ENCODE data around the gene ZNF668. TPM values are rescaled to one million over a fixed set of nuclear protein-coding genes. Genes with fewer than 3 reads are reported as not detected.

Gene ZNF668
- total RNA-seq, 2 donors from 2014 or later = 14.5 to 32.7 TPM

DNA sequence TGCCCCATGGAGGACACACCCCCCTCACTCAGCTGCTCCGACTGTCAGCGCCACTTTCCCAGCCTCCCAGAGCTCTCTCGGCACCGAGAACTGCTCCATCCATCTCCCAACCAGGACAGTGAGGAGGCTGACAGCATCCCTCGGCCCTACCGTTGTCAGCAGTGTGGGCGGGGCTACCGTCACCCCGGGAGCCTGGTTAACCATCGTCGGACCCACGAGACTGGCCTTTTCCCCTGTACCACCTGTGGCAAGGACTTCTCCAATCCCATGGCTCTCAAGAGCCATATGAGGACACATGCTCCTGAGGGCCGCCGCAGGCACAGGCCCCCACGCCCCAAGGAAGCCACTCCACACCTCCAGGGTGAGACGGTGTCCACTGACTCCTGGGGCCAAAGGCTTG lies 2.3 kb upstream of the ZNF668 start:
- Mint-ChIP-seq H3K36me3 (peaks cover 28 to 34% of the 10 kb centered on the region in 2 donors), H3K9me3 (no peaks in the 10 kb centered on the region), H3K27ac (peak overlapping the region; percentile 87 to 99)
- no peak for ATAC-seq
- DNase-seq (ENCODE audit: low spot score in 2 of 2) = no peak

DNA sequence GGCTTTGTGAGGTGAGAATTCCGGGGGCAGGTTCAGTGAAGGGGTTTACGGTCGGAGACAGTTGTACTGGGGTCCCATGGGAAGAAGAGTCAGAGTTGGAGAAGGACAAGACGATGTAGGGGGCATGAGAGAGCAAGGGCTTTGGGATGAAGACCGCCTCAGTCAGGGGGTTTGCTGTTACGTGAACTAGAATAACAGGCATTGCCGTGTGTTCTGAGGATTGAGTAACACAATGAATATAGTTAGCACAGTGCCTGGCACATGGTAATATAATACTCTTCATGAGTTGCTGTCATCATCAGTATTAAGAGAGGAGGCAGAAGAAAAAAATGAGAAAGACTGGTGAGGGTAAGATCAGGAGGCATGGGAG lies 759 bp upstream of the ZNF668 start:
- peaks cover 28 to 34% of the 10 kb centered on the region in 2 donors for H3K36me3 Mint-ChIP-seq
- no peaks in the 10 kb centered on the region for H3K9me3 Mint-ChIP-seq
- DNase-seq (ENCODE audit: low spot score in 2 of 2) = no peak
- H3K27ac Mint-ChIP-seq = peak overlapping the region; percentile 98 to 99
- ATAC-seq = no peak

DNA sequence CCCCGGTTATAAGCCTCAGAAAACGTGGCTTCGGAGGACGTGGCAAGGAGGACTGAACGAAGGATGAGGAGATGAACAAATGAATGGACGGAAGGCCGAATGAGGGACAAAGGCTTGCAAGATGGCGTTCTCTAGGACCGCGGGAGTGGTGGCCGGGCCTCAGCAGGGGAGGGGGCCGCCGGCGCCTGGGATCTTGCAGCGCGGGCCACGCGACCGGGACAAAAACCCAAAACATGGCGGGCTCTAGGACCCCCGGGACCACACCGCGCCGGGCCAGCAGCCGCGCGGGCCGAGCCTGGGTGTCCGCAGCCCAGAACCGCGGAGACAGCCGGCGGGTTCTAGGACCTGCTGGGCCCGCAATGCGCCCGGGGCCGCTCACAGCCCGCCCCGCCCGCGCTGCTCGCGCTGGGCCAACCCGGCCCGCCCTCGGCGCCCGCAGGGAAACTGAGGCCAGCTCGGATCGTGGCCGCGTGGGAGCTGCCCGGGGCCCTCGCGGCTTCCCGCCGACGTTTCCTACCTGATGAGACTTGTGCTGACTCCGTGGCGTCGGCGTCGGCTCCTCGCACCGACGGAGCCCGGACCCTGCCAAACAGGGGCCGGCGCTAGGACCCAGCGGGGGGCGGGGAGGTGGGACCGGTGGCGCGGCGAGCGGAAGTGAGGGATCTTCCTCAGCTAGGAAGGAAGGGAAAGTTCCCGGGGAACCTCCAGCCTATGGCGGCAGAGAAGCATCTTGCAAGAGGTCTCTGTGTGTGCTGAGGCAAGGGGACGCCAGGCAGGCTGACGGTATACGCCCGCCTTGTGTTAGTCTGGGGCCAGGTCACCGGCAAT lies 684 bp downstream of the ZNF668 start:
- ATAC-seq (peak; percentile 49 to 75), DNase-seq (ENCODE audit: low spot score in 2 of 2) (peak; percentile 80 to 88)
- no peaks in the 10 kb centered on the region for H3K9me3 Mint-ChIP-seq
- peak overlapping the region; percentile 99 for H3K27ac Mint-ChIP-seq
- peaks cover 28 to 34% of the 10 kb centered on the region in 2 donors for H3K36me3 Mint-ChIP-seq

DNA sequence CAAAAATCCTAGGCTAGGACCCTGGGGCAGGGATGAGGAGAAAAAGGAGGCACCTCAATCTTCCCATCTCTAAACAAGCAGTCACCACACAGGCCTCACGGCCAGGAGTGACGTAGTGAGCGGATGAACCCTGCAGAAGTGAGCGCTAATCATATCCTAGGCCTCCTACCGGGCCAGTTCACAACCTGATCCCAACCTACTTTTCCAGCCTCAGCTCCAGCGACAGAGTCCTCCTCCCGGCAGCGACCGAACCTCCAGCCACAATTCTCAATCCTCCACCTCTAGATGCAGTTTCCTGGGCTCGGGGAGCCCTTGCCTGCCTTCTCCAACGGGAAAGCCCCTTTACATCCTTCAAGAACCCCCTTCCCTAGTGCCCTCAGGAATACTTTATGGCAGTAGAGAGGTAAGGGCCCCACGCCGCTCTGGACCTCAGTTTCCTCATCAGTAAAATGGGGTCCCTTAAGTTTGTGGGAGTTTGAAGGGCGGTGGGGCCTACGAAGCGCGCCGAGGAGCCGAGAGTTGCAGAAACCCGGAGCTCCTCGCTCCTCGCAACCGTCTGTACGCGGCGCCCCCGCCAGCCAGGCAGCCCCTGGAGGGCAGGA lies 1.4 kb downstream of the ZNF668 start:
- Mint-ChIP-seq H3K36me3 (peaks cover 22 to 27% of the 10 kb centered on the region in 2 donors), H3K27ac (peak overlapping the region; percentile 99), H3K9me3 (no peaks in the 10 kb centered on the region)
- DNase-seq (ENCODE audit: low spot score in 2 of 2) = peak in 1 of 2 donors; percentile 35
- ATAC-seq = no peak

DNA sequence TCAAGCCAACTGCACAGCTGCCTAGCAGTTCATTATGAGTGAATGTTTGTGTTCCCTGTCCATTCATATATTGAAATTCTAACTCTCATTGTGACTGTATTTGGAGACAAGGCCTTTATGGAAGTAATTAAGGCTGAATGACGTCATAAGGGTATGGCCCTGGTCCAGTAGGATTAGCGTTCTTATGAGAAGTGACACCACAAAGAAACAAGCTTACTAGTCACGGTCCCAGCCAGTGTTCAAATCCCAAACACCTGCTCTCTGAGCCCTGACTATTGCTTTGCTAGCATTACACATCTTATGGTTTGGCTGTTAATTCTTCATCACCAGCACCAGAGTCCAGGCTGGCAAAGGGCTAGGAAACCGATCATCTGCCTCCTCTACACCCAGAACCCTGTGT lies 2.2 kb downstream of the ZNF668 start:
- Mint-ChIP-seq H3K27ac (peak overlapping the region; percentile 99), H3K9me3 (no peaks in the 10 kb centered on the region), H3K36me3 (peaks cover 22 to 25% of the 10 kb centered on the region in 2 donors)
- no peak for ATAC-seq
- no peak for DNase-seq (ENCODE audit: low spot score in 2 of 2)

DNA sequence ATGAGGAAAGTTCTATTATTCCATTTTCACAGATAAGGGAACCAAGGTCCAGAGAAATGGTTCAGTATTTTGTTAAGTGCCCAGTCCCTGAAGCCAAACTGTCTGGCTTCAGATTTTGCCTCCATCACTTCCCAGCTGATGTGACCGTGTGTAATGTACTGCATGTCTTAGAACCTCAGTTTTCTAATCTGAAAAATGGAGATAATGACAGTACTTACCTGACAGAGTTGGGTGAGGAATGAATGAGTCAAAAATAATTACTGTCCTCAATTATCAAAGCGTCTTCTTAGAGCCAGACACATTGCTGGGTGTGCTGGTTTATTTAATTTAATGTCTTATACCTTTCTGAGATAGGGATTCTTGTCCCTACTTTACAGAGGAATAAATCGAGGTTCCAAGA lies 6.7 kb downstream of the ZNF668 start:
- H3K27ac Mint-ChIP-seq = no peak overlapping the region
- peaks cover 19 to 27% of the 10 kb centered on the region in 2 donors for H3K36me3 Mint-ChIP-seq
- ATAC-seq (no peak), DNase-seq (ENCODE audit: low spot score in 2 of 2) (no peak)
- no peaks in the 10 kb centered on the region for H3K9me3 Mint-ChIP-seq

DNA sequence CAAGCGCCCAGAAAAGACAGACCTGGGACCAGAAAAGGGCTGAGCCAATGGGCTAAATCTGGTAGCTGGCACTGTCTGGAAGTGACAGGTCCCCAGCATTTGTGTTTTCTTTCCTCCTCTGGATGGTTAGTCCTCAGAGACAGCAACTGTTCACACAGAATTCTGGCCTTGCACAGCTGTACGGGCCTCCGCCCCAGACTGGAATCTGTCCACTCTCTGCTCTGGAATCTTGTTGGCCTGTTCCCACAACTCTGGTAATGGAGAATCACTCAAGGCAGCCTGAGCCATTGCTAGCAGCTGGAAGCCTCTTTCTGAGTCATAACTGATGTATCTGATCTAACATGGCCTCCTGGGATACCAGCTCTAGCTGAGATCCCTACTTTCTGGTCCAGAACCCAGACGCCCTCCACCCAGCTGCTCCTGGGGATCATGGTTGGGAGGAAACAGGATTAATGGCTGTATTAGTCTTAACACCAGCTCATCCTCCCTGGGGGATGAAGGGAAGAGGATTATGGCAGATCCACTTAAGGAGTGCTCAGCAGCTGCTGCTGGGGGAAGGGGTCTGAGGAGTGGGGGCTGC lies 9.1 kb downstream of the ZNF668 start:
- Mint-ChIP-seq H3K27ac (peak overlapping the region; percentile 64 to 90), H3K36me3 (peaks cover 20 to 21% of the 10 kb centered on the region in 2 donors)
- peak; percentile 37 to 46 for ATAC-seq

DNA sequence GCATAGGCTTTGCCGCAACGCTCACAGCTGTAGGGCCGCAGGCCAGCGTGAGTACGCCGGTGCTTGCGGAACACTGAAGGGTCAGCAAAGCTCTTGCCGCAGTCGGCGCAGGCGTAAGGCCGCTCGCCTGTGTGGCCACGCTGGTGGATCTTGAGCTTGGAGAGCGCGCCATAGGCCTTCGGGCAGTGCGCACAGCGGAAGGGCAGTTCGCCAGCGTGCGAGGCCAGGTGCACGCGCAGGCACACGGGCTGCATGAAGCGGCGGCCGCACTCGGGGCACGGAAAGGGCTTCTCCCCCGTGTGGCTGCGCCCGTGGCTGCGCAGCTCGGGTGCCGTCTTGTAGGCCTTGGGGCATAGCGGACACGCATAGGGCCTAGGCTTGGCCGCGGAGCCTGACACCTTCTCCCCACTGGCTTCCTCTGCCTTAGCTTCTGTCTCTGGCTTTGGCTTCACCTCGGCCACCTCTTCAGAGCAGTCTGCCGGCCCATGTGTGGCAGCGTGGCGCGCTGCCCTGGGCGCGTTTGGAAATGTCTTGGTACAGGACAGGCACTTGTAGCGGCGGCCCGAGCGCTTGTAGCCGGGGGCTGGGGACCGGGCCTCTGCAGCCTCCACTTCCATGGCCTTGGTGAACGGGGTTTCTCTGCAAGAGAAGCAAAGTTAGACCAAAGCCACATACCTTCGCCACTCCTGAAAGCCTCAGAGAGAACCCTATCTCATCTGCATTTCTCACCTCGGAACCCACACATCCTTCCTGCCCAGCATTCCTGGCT lies 10.0 kb downstream of the ZNF668 start:
- Mint-ChIP-seq H3K36me3 (peaks cover 20 to 21% of the 10 kb centered on the region in 2 donors), H3K27ac (peak overlapping the region; percentile 64 to 90), H3K9me3 (no peaks in the 10 kb centered on the region)
- DNase-seq (ENCODE audit: low spot score in 2 of 2) (no peak), ATAC-seq (peak; percentile 27 to 66)

More for the DNA sequence above, 9.1 kb downstream of the ZNF668 start:
- DNase-seq (ENCODE audit: low spot score in 2 of 2) = no peak
- no peaks in the 10 kb centered on the region for H3K9me3 Mint-ChIP-seq

DNA sequence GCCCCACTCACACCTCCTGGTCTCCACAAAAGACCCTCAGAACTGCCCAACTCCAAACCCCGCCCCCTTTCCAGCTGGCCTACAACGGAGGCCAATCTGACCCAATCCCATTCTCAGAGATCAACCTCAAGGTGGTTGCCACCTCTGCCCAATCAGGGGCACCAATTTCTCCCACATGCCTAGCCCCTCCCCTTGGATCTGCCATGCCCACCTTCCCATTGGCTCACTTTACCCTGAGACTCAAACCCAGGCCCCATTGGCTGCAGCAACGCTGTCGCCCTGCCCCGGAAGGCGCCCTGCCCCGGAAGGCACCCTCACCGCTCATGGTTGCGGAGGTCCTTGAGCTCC lies 10.6 kb downstream of the ZNF668 start:
- ATAC-seq (no peak), DNase-seq (ENCODE audit: low spot score in 2 of 2) (no peak)
- Mint-ChIP-seq H3K27ac (peak overlapping the region in 1 of 2 donors; percentile 44), H3K36me3 (peaks cover 20 to 21% of the 10 kb centered on the region in 2 donors), H3K9me3 (no peaks in the 10 kb centered on the region)

DNA sequence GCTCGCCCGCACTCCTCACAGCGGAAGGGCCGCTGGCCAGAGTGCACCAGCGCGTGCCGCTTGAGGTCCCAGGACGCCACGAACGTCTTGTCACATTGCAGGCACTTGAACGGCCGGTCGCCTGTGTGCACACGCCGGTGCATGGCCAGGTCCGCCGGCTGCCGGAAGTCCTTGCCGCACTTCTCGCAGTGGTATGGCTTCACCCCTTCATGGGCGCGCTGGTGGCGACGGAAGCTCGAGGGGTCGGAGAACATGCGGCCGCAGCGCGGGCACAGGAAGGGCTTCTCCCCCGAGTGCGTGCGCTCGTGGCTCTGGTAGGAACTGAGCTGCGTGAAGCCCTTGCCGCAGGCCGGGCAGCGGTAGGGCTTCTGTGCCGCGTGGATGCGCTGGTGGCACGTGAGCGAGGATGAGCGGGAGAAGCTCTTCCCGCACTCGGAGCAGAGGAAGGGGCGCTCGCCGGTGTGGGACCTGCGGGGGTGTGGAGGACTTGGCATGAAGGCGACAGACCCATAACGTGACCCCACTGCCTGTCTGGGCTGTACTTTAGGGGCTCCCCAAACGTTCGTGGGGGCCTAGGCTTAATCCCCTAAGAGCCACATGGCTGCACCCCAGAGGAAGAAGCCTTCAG lies 12.1 kb downstream of the ZNF668 start:
- Mint-ChIP-seq H3K9me3 (no peaks in the 10 kb centered on the region), H3K27ac (no peak overlapping the region), H3K36me3 (peaks cover 20 to 21% of the 10 kb centered on the region in 2 donors)
- ATAC-seq = no peak
- no peak for DNase-seq (ENCODE audit: low spot score in 2 of 2)

DNA sequence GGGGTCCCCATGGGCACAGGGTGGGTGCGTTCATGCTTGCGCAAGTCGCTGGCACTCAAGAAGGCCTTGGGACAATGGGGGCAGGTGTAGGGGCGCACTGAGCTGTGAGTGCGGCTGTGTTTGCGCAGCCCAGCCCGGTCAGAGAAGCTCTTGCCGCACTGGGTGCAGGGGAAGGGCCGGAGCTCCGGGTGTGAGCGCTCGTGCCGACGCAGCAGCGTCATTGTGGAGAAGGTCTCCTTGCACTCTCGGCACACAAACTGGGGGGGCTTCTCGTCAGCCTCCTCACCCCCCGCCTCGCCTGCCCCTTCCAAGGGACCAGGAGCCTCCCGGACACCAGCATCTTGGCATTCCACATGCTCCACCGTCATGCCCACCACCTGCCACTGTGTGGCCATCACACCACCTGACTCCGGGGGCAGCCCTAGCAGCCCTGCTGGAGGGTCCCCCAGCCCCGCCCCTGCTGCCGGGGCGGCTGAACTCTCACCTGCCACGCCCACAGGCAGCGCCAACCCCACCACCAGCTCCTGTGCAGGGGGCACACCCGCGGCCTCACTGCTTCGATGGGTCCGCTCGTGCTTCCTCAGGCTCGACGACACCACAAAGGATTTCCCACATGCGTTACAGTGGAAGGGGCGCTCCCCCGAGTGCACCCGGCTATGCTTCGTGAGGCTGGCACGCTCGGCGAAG lies 12.8 kb downstream of the ZNF668 start:
- no peak for ATAC-seq
- no peak for DNase-seq (ENCODE audit: low spot score in 2 of 2)
- H3K36me3 Mint-ChIP-seq = peaks cover 20% of the 10 kb centered on the region in 2 donors
- H3K27ac Mint-ChIP-seq = no peak overlapping the region
- no peaks in the 10 kb centered on the region for H3K9me3 Mint-ChIP-seq

DNA sequence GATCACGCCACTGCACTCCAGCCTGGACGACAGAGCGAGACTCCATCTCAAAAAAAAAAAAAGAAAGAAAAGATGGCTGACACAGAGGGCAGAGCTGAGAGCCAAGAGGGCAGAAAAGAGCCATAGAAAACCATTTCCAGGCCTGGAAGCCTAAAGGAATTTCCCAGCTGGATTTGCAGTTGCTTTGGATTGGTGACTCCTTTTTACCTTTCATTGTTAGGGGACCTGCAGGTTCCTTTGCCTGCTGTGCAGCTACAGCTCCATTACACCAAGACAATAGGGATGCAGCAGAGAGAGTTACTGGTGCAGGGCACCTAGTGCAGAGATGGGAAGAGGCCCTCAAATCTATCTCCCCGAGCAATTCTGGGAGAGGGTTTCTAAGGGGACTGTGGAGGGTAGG lies 18.4 kb downstream of the ZNF668 start:
- Mint-ChIP-seq H3K36me3 (no peaks in the 10 kb centered on the region), H3K9me3 (no peaks in the 10 kb centered on the region), H3K27ac (no peak overlapping the region)
- ATAC-seq (no peak), DNase-seq (ENCODE audit: low spot score in 2 of 2) (no peak)

DNA sequence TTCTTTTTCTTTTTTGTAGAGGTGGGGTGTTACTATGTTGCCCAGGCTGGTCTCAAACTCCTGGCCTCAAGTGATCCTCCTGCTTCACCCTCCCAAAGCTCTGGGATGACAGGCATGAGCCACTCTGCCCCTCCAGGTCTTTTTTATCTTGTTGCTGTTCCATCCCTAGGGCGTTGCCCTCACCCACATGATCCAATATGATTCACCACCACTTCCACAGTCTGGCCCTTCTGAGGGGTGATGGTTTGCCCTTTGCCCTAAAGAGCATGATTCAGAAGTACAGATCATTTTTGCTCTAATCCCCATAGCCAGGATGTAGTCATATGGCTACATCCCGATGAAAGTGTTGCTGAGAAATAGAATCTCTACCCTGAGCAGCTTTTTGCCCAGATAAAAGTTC lies 21.9 kb downstream of the ZNF668 start:
- ATAC-seq (peak; percentile 78 to 99), DNase-seq (ENCODE audit: low spot score in 2 of 2) (no peak)
- peak overlapping the region; percentile 5 to 12 for H3K27ac Mint-ChIP-seq
- H3K9me3 Mint-ChIP-seq = no peaks in the 10 kb centered on the region
- no peaks in the 10 kb centered on the region for H3K36me3 Mint-ChIP-seq

DNA sequence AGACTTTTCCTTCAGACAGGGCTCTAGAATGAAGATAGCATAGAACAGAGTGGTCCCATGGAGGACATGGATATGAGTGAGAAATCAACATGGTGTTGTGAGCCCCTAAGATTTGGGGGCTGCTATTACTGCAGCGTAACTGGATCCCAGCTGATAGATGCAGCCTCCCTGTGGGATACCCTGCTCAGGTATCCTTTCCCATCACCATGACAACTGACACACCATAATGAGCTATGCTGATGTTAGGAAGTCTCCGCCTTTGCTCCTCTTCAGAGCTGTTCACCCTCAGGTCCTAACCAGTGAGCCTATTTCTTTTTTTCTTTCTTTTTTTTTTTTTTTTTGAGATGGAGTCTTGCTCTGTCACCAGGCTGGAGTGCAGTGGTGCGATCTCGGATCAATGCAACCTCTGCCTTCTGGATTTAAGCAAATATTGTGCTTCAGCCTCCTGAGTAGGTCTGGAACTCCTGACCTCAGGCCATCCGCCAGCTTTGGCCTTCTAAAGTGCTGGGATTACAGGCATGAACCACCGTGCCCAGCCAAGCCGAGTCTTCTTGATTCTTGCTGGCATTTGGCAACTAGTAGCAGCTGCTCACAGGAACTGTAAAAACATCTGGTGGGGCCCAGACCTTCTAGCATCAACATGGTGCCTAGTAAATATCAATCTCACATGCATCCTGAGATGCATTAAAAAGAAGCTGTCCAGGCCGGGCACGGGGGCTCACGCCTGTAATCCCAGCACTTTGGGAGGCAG lies 23.6 kb downstream of the ZNF668 start:
- DNase-seq (ENCODE audit: low spot score in 2 of 2) (no peak), ATAC-seq (no peak)
- Mint-ChIP-seq H3K36me3 (no peaks in the 10 kb centered on the region), H3K9me3 (no peaks in the 10 kb centered on the region), H3K27ac (peak overlapping the region in 1 of 2 donors; percentile 68)

DNA sequence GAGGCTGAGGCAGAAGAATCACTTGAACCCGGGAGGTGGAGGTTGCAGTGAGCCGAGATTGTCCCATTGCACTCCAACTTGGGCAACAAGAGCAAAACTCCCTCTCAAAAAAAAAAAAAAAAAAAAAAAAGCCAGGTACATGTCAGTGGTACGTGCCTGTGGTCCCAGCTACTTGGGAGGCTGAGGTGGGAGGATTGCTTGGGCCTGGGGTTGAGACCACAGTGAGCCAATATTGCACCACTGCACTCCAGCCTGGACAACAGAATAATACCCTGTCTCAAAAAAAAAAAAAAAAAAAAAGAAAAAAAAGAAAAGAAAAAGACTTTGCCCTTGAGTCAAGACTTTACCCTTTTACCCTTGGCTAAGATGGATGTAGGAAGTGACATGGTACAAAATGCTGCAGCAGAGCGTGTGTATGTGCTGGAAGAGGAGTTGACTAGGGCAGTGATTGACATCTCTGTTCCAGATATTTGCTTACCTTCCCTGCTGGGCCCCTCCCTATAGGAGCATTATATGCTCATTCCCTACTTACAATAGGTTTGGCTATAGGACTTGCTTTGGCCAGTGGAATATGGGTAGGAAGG lies 30.1 kb downstream of the ZNF668 start:
- DNase-seq (ENCODE audit: low spot score in 2 of 2) = no peak
- H3K27ac Mint-ChIP-seq = peak overlapping the region in 1 of 2 donors; percentile 9
- no peaks in the 10 kb centered on the region for H3K9me3 Mint-ChIP-seq
- no peaks in the 10 kb centered on the region for H3K36me3 Mint-ChIP-seq
- ATAC-seq = no peak

Data from activated naive CD4-positive, alpha-beta T cell treated with anti-CD3 and anti-CD28 coated beads, Interleukin-2, amount 50 U/mL, for 72 hours (primary cell).